GM12878 (cell line): ENCODE measurements around the gene GLE1. TPM values are rescaled to one million over a fixed set of nuclear protein-coding genes. Genes with fewer than 3 reads are reported as not detected.

ENCODE experiments used
- ATAC-seq: fragments of 200-7000 bp; cut with Tn5 transposase; 3 replicates; pipeline ENCODE4 v1.9.1; 2020; ENCODE audit warnings: mild to moderate bottlenecking, moderate library complexity
- BruUV-seq: library from RNA; stranded (reverse); fragments of 400-500 nt; replicated peaks from 2 replicates; lab custom pipeline; 2021; lab: Mats Ljungman, UMichigan
- CTCF ChIA-PET: fragments of 300-600 bp; sonication (Branson Sonifier 250); formaldehyde crosslinking; extraction: SDS; loops from one replicate; lab custom pipeline; 2021; ENCODE audit warnings: inconsistent platforms; lab: Yijun Ruan, JAX
- POLR2A ChIA-PET: fragments of 350-600 bp; formaldehyde crosslinking; extraction: SDS; loops from one replicate; lab custom pipeline; 2021; ENCODE audit warnings: inconsistent platforms; lab: Charles Lee
- RAD21 ChIA-PET: fragments of 300-600 bp; sonication (Branson Sonifier 250); formaldehyde crosslinking; loops from one replicate; lab custom pipeline; 2023; ENCODE audit warnings: antibody characterized with exemption; ENCODE audit not compliant: unreplicated experiment; lab: Charles Lee
- SMC1A ChIA-PET: fragments of 300-600 bp; sonication (Branson Sonifier 250); formaldehyde crosslinking; loops from one replicate; lab custom pipeline; 2023; ENCODE audit not compliant: unreplicated experiment, uncharacterized antibody; lab: Charles Lee
- DNase-seq: peaks from one replicate; pipeline ENCODE4 v3.0.0-alpha.2; 2011; ENCODE audit warnings: low read depth, low spot score
- FAIRE-seq: peaks from 3 replicates; lab custom pipeline; 2011; peaks lifted over from hg19 to GRCh38; lab: Jason Lieb, UNC
- H2AFZ ChIP-seq: 2 replicates; pipeline ENCODE4 v1.6.0; 2011; ENCODE audit warnings: low read depth, low read length, control low read depth; ENCODE audit not compliant: control insufficient read depth
- H3K27ac ChIP-seq: 2 replicates; pipeline ENCODE4 v1.5.1; 2011; ENCODE audit warnings: control low read depth; ENCODE audit not compliant: control insufficient read depth, insufficient read depth
- H3K27me3 ChIP-seq, 2 experiments: replicated peaks in 1 of 2; 2 replicates each; pipeline versions ENCODE4 v1.6.0 to v1.6.1; 2011; ENCODE audit warnings: low read length in 1 of 2; ENCODE audit not compliant: control insufficient read depth in 2 of 2, insufficient read depth in 2 of 2
- H3K36me3 ChIP-seq, 2 experiments: 2 replicates each; pipeline ENCODE4 v1.5.1; 2011; ENCODE audit warnings: low read length in 1 of 2; ENCODE audit not compliant: control insufficient read depth in 2 of 2, insufficient read depth in 2 of 2
- H3K4me1 ChIP-seq: 2 replicates; pipeline ENCODE4 v1.6.1; 2011; ENCODE audit warnings: mild to moderate bottlenecking, low read length, moderate library complexity, mixed read lengths; ENCODE audit not compliant: control insufficient read depth, insufficient read depth
- H3K4me2 ChIP-seq: 2 replicates; pipeline ENCODE4 v1.6.0; 2011; ENCODE audit warnings: control low read depth; ENCODE audit not compliant: control insufficient read depth, insufficient read depth
- H3K4me3 ChIP-seq: fragments of 200-600 bp; sonication (generic); 2 replicates; pipeline ENCODE4 v1.5.1; 2016
- H3K79me2 ChIP-seq: 2 replicates; pipeline ENCODE4 v1.6.0; 2011; ENCODE audit warnings: low read length; ENCODE audit not compliant: control insufficient read depth, insufficient read depth
- H3K9ac ChIP-seq: 2 replicates; pipeline ENCODE4 v1.8.0; 2011; ENCODE audit warnings: low read length, control low read depth, mixed read lengths; ENCODE audit not compliant: control insufficient read depth, insufficient read depth
- H3K9me3 ChIP-seq: replicated peaks from 3 replicates; pipeline ENCODE4 v1.5.1; 2011; ENCODE audit warnings: mild to moderate bottlenecking, low read length; ENCODE audit not compliant: control insufficient read depth, insufficient read depth
- H4K20me1 ChIP-seq: 2 replicates; pipeline ENCODE4 v1.6.0; 2011; ENCODE audit not compliant: control insufficient read depth, insufficient read depth
- BMI1 ChIP-seq: fragments of 450-650 bp; IDR thresholded peaks from 2 replicates; pipeline ENCODE4 v1.6.1; 2016; ENCODE audit warnings: mild to moderate bottlenecking, moderate library complexity, borderline replicate concordance
- FOS ChIP-seq: IDR thresholded peaks from 3 replicates; pipeline ENCODE4 v1.6.1; 2011; ENCODE audit warnings: borderline replicate concordance; ENCODE audit not compliant: insufficient read length; ENCODE audit errors: extremely low read depth
- HCFC1 ChIP-seq: fragments of 150-350 bp; IDR thresholded peaks from 2 replicates; pipeline ENCODE4 v1.6.1; 2014; ENCODE audit warnings: low read length
- LARP7 ChIP-seq: fragments of 450-650 bp; IDR thresholded peaks from 2 replicates; pipeline ENCODE4 v1.6.1; 2017; ENCODE audit warnings: mild to moderate bottlenecking
- POLR2AphosphoS2 ChIP-seq: IDR thresholded peaks from 2 replicates; pipeline ENCODE4 v1.6.1; 2011; ENCODE audit warnings: low read depth, mild to moderate bottlenecking, low read length, improper control_type of control experiment, moderate library complexity
- RUNX3 ChIP-seq: IDR thresholded peaks from 2 replicates; pipeline ENCODE4 v1.6.1; 2012; ENCODE audit warnings: low read length, inconsistent platforms
- SMC3 ChIP-seq: IDR thresholded peaks from 2 replicates; pipeline ENCODE4 v1.6.1; 2011; ENCODE audit warnings: low read length, improper control_type of control experiment, borderline replicate concordance
- SREBF1 ChIP-seq: IDR thresholded peaks from 2 replicates; pipeline ENCODE4 v1.6.1; 2012; ENCODE audit warnings: mild to moderate bottlenecking, low read length
- ZBTB11 ChIP-seq: fragments of 450-650 bp; formaldehyde crosslinking; IDR thresholded peaks from 2 replicates; pipeline ENCODE4 v1.5.0; 2022; ENCODE audit warnings: mild to moderate bottlenecking, missing genetic modification characterization
- WGBS: methylation state at CpG from one replicate; pipeline ENCODE4 v1.1.6; 2016; ENCODE audit warnings: low lambda C conversion rate; ENCODE audit not compliant: insufficient replicate concordance, insufficient coverage; ENCODE audit errors: missing lambda C conversion rate; 5-methylcytosine and 5-hydroxymethylcytosine counted together
- in situ Hi-C: fragments of 300-500 bp; cut with MboI; formaldehyde crosslinking; loops from 9 replicates; pipeline ENCODE4 v1.14.3; 2018; ENCODE audit warnings: mixed read lengths
- intact Hi-C: fragments of 100-400 bp; cut with micrococcal nuclease; formaldehyde crosslinking; loops from one replicate; pipeline ENCODE4 v1.14.2; 2022; ENCODE audit not compliant: unreplicated experiment
- polyA plus RNA-seq, 11 experiments: library from polyadenylated mRNA; depleted of rRNA in 4 of 11; unstranded in 6 of 11; stranded (reverse) in 5 of 11; fragments of >200 nt; fragmentation: Nextera tagmentation in 4 of 11; fragmentation: Illumina TruSeq in 1 of 11; extraction: Ambion mirVana in 4 of 11; extraction: Trizol in 1 of 11; gene quantifications; 1 replicate in 1 of 11; 2 replicates in 10 of 11; pipeline versions ENCODE4 v1.2.1 to v1.2.3, GENCODE V29; 2011 to 2016; ENCODE audit warnings: inconsistent platforms in 2 of 11, missing spikeins in 2 of 11, low read depth in 1 of 11
- total RNA-seq, 4 experiments: library from RNA; depleted of rRNA in 3 of 4; stranded (reverse); fragments of >200 nt in 3 of 4; fragmentation: Illumina TruSeq in 1 of 4; extraction: Trizol in 1 of 4; gene quantifications; 2 replicates each; pipeline versions ENCODE4 v1.2.1 to v1.2.3, GENCODE V29; 2013 to 2021

Gene GLE1
- total and polyA plus RNA-seq, 10 of the 15 experiments (the other 5 are each of a cell fraction or from before 2014, with no cell fraction given), result 17.4 to 52.0 (median 37.7) TPM

GRCh38 chr9:128575916-128576315, 71.4 kb downstream of the GLE1 start:
- CTCF ChIA-PET, result no interaction called here
- BruUV-seq, result no TSS peak
- SMC1A ChIA-PET, result interaction anchor here (1.2 kb wide), 1 partner anchor 14 kb away, joined by 4 read pairs; no protein-coding TSS in a partner anchor

More at GRCh38 chr9:128575916-128576315, 71.4 kb downstream of the GLE1 start:
- H4K20me1 ChIP-seq, result no peaks in the 10 kb centered on the region
- H3K4me2 ChIP-seq, result no peak overlapping the region
- FAIRE-seq, result no peak
- no peak for DNase-seq
- no peaks in the 10 kb centered on the region for H3K79me2 ChIP-seq
- in situ Hi-C loops (no loop called here), intact Hi-C loops (no loop called here)
- TF ChIP-seq FOS (no peak), HCFC1 (no peak), POLR2AphosphoS2 (no peak), SMC3 (no peak), RUNX3 (no peak), BMI1 (no peak), SREBF1 (no peak), LARP7 (no peak), ZBTB11 (CRISPR knock-in tag) (no peak)
- no peaks in the 10 kb centered on the region for H3K9me3 ChIP-seq
- no peak overlapping the region for H3K4me3 ChIP-seq
- H3K9ac ChIP-seq, result no peak overlapping the region
- peaks cover 18 to 32% of the 10 kb centered on the region in 2 experiments for H3K36me3 ChIP-seq
- ChIA-PET RAD21 (no interaction called here), POLR2A (no interaction called here)
- no peak overlapping the region for H2AFZ ChIP-seq
- 96% methylated on average over 2 of the region's 2 CpGs for WGBS
- no peak overlapping the region for H3K27ac ChIP-seq
- H3K27me3 ChIP-seq, result no peaks in the 10 kb centered on the region
- no peaks in the 10 kb centered on the region for H3K4me1 ChIP-seq
- ATAC-seq, result no peak
